A673 (cell line): Measurements from ENCODE around the gene TGM6.

Experiments used
- EZH2 ChIP-seq: fragments of 200-600 bp; sonication (generic); IDR thresholded peaks from 2 replicates; pipeline ENCODE4 v1.6.1; 2017; ENCODE audit warnings: borderline replicate concordance, low read depth, mild to moderate bottlenecking, mixed read lengths, antibody characterized with exemption, low read length; ENCODE audit not compliant: poor library complexity, severe bottlenecking
- TF ChIP-seq, protein P1 (sequence below): fragments of 300-800, 200-600 bp; sonication (generic); conservative IDR thresholded peaks from 2 replicates; pipeline ENCODE4 v1.5.1; 2017; ENCODE audit warnings: low read depth, mild to moderate bottlenecking, antibody characterized with exemption, low read length, moderate library complexity, mixed read lengths

DNA sequence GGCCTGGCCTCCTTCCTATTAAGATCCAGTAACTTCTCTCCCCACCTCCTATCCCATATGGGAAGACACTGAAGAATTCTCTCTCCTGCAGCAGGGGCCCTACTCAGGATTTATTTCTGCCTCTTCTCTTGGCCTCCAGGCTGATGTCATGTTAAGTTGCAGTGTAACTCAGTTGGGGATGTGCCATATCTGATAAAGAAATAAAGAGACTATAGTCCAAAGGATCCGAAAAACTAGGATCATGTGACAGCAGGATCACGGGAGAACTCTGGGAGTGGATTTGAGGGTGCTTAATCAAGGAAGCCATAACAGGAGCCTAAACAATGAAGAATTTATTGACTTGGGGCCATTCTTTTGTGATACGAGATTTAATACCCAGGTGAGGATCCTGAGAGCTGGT is 38.5 kb upstream of the TGM6 start:
- TF ChIP-seq, protein P1, sequence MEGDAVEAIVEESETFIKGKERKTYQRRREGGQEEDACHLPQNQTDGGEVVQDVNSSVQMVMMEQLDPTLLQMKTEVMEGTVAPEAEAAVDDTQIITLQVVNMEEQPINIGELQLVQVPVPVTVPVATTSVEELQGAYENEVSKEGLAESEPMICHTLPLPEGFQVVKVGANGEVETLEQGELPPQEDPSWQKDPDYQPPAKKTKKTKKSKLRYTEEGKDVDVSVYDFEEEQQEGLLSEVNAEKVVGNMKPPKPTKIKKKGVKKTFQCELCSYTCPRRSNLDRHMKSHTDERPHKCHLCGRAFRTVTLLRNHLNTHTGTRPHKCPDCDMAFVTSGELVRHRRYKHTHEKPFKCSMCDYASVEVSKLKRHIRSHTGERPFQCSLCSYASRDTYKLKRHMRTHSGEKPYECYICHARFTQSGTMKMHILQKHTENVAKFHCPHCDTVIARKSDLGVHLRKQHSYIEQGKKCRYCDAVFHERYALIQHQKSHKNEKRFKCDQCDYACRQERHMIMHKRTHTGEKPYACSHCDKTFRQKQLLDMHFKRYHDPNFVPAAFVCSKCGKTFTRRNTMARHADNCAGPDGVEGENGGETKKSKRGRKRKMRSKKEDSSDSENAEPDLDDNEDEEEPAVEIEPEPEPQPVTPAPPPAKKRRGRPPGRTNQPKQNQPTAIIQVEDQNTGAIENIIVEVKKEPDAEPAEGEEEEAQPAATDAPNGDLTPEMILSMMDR = no peak
- TF ChIP-seq EZH2 = no peak
